ENCODE measurements around the gene DPY19L3. TPM values are rescaled to one million over a fixed set of nuclear protein-coding genes. Genes with fewer than 3 reads are reported as not detected.
"Not testable (repeated sequence)": the region's sequence is repeated elsewhere in the genome, so short reads cannot be mapped to it uniquely, and the experiment has no call there.

DPY19L3 gene
- total RNA-seq, 1 donor from 2014 or later, result 10.3 TPM

DNA sequence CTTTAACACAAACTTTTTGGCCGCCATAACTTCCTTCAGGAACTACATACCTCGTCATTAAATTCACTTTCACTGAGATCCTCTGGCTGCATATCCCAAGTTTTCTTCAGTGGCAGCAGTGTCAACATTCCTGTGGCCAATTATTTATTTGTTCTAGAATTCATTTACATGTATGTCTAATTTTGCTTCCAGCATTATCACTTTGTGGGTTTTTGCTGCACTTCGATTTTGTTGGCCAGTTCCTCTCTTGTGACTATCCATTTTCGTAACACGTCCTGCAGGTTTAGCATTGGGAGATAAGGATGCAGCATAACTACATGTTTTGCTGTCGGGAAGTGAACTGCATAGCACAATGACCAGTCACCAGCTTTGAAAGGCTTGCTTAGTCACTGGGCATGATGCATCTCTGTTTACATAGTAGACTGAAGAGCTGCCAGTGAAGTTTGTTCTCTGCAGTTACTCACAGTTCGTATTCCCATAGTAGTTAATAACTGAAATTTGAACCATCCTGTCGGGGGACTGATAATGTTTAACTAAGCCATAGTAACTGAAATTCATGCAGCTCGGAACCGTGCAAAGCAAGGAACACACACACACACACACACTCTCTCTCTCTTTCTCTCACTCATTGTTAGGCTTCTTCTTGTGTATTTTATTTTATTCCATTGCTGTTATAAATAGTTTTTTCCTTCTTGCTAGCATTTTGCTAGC lies 31.8 kb upstream of the DPY19L3 start:
- TF ChIP-seq POLR2AphosphoS5 (IDR thresholded peaks at IDR 0.05; ENCODE audit: insufficient read depth in 1 of 2, low read depth in 1 of 2) (peak in 1 of 2 donors; percentile 79), CTCF (IDR thresholded peaks at IDR 0.05) (no peak)
- Histone ChIP-seq H3K4me3 (no peak overlapping the region), H3K27ac (peak overlapping the region; percentile 26), H3K4me1 (peaks cover 9% of the 10 kb centered on the region), H3K9me3 (no peaks in the 10 kb centered on the region), H3K27me3 (no peaks in the 10 kb centered on the region), H3K36me3 (no peaks in the 10 kb centered on the region)
- intact Hi-C loops (cut with DNase I), result no loop called here
- DNase-seq (ENCODE audit: extremely low spot score in 2 of 2), result no peak

GRCh38 chr19:32374362-32374761 lies 31.2 kb upstream of the DPY19L3 start:
- H3K9me3 ChIP-seq; H3K27me3 ChIP-seq; H3K4me3 ChIP-seq; DNase-seq (ENCODE audit: extremely low spot score in 2 of 2); intact Hi-C loops (cut with DNase I); H3K27ac ChIP-seq; H3K4me1 ChIP-seq; H3K36me3 ChIP-seq: not testable (repeated sequence)

DNA sequence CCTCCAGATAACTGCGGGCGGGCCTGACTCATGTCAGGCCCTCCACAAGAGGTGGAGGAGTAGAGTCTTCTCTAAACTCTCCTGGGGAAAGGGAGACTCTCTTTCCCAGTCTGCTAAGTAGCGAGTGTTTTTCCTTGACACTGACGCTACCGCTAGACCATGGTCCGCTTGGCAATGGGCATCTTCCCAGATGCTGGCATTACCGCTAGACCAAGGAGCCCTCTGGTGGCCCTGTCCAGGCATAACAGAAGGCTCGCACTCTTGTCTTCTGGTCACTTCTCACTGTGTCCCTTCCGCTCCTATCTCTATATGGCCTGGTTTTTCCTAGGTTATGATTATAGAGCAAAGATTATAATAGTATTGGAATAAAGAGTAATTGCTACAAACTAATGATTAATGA lies 28.5 kb upstream of the DPY19L3 start:
- H3K4me3 ChIP-seq; H3K27me3 ChIP-seq; DNase-seq (ENCODE audit: extremely low spot score in 2 of 2); H3K4me1 ChIP-seq; intact Hi-C loops (cut with DNase I); H3K27ac ChIP-seq; H3K9me3 ChIP-seq: not testable (repeated sequence)
- H3K36me3 ChIP-seq, result peaks cover 0 to 14% of the 10 kb centered on the region in 2 donors

DNA sequence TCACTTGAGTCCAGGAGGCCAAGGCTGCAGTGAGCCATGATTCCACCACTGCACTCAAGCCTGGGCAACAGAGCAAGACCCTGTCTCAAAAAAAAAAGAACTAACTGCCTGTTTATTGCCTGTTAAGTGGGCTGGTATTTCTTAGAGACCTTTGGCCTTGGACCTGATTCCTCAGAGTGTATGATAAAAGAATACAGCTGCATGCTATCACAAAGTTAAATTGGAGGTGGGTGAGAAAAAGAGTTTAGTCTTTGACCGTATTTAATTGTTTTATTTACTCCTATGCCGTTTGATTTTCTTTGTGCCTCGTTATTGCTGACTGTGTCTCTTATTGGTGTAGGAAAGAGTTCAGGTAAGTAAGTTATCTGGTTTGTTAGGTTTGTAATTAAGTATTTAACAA lies 25.3 kb upstream of the DPY19L3 start:
- Histone ChIP-seq H3K36me3 (peaks cover 0 to 27% of the 10 kb centered on the region in 2 donors), H3K27ac (no peak overlapping the region), H3K27me3 (no peaks in the 10 kb centered on the region), H3K4me3 (no peak overlapping the region), H3K9me3 (no peaks in the 10 kb centered on the region), H3K4me1 (no peaks in the 10 kb centered on the region)
- intact Hi-C loops (cut with DNase I), result no loop called here
- TF ChIP-seq CTCF (IDR thresholded peaks at IDR 0.05) (no peak), POLR2AphosphoS5 (IDR thresholded peaks at IDR 0.05; ENCODE audit: insufficient read depth in 1 of 2, low read depth in 1 of 2) (no peak), POLR2A (IDR thresholded peaks at IDR 0.05) (no peak)
- no peak for DNase-seq (ENCODE audit: extremely low spot score in 2 of 2)

GRCh38 chr19:32387701-32388392 lies 17.7 kb upstream of the DPY19L3 start:
- peaks cover 11% of the 10 kb centered on the region for H3K4me1 ChIP-seq
- no peak overlapping the region for H3K4me3 ChIP-seq
- DNase-seq (ENCODE audit: extremely low spot score in 2 of 2), result no peak
- intact Hi-C loops (cut with DNase I), result no loop called here
- no peak overlapping the region for H3K27ac ChIP-seq
- H3K36me3 ChIP-seq, result peaks cover 0 to 7% of the 10 kb centered on the region in 2 donors
- TF ChIP-seq POLR2A (IDR thresholded peaks at IDR 0.05) (no peak), POLR2AphosphoS5 (IDR thresholded peaks at IDR 0.05; ENCODE audit: insufficient read depth in 1 of 2, low read depth in 1 of 2) (no peak), CTCF (IDR thresholded peaks at IDR 0.05) (no peak)
- H3K27me3 ChIP-seq, result no peaks in the 10 kb centered on the region
- no peaks in the 10 kb centered on the region for H3K9me3 ChIP-seq

GRCh38 chr19:32388393-32388855 lies 17.1 kb upstream of the DPY19L3 start:
- intact Hi-C loops (cut with DNase I), result no loop called here

More at GRCh38 chr19:32388393-32388855, 17.1 kb upstream of the DPY19L3 start:
- no peak for DNase-seq (ENCODE audit: extremely low spot score in 2 of 2)
- no peaks in the 10 kb centered on the region for H3K27me3 ChIP-seq
- no peak overlapping the region for H3K4me3 ChIP-seq
- peaks cover 11% of the 10 kb centered on the region for H3K4me1 ChIP-seq
- peaks cover 0 to under 1% of the 10 kb centered on the region in 2 donors for H3K36me3 ChIP-seq
- no peaks in the 10 kb centered on the region for H3K9me3 ChIP-seq
- H3K27ac ChIP-seq, result no peak overlapping the region
- TF ChIP-seq CTCF (IDR thresholded peaks at IDR 0.05), result no peak
- no peak for TF ChIP-seq POLR2AphosphoS5 (IDR thresholded peaks at IDR 0.05; ENCODE audit: insufficient read depth in 1 of 2, low read depth in 1 of 2)
- no peak for TF ChIP-seq POLR2A (IDR thresholded peaks at IDR 0.05)

Measured in vagina (tissue), 2 donors.